Activated naive CD8-positive, alpha-beta T cell treated with anti-CD3 and anti-CD28 coated beads, Interleukin-2, amount 10 ng/mL, durations not matched to agents 7 days and 5 days (primary cell): Measurements from ENCODE around the gene SVEP1. TPM values are rescaled to one million over a fixed set of nuclear protein-coding genes. Genes with fewer than 3 reads are reported as not detected.

Experiments
- ATAC-seq: fragments of 150-1000 bp; cut with Tn5 transposase; one replicate; pipeline ENCODE4 v1.10.0; 2021; ENCODE audit warnings: low read depth, moderate library complexity
- POLR2A ChIA-PET: fragments of 350-600 bp; sonication (Branson Sonifier 250); formaldehyde crosslinking; loops from one replicate; lab custom pipeline; 2021; ENCODE audit warnings: antibody characterized with exemption; lab: Charles Lee
- DNase-seq: peaks from one replicate; pipeline ENCODE4 v3.0.0; 2021
- H3K27ac Mint-ChIP-seq: one replicate; pipeline ENCODE4 v1.8.0; 2022; ENCODE audit warnings: mild to moderate bottlenecking, mixed read lengths
- H3K27me3 Mint-ChIP-seq: one replicate; pipeline ENCODE4 v1.8.0; 2022; ENCODE audit warnings: mild to moderate bottlenecking, moderate library complexity, mixed read lengths
- H3K36me3 Mint-ChIP-seq: one replicate; pipeline ENCODE4 v1.8.0; 2021; ENCODE audit warnings: mild to moderate bottlenecking, mixed read lengths
- H3K4me1 Mint-ChIP-seq: one replicate; pipeline ENCODE4 v1.8.0; 2021; ENCODE audit warnings: mixed read lengths
- H3K4me3 Mint-ChIP-seq: one replicate; pipeline ENCODE4 v1.8.0; 2022; ENCODE audit warnings: mild to moderate bottlenecking, moderate library complexity, mixed read lengths
- H3K9me3 Mint-ChIP-seq: one replicate; pipeline ENCODE4 v1.8.0; 2021; ENCODE audit warnings: mixed read lengths
- total RNA-seq, 2 experiments: library from RNA; stranded (reverse); gene quantifications; one replicate each; pipeline ENCODE4 v1.2.3, GENCODE V29; 2021

SVEP1 gene
- total RNA-seq, 2 experiments from 2014 or later, result not detected

- H3K4me1 Mint-ChIP-seq, result no peaks in the 10 kb centered on the region
Observed at GRCh38 chr9:110476251-110476650, 103.3 kb downstream of the SVEP1 start.

GRCh38 chr9:110472111-110472510 is 107.4 kb downstream of the SVEP1 start:
- no peaks in the 10 kb centered on the region for H3K27me3 Mint-ChIP-seq
- H3K4me1 Mint-ChIP-seq, result no peaks in the 10 kb centered on the region
- no peak for ATAC-seq
- no peak overlapping the region for H3K27ac Mint-ChIP-seq
- no peak for DNase-seq
- no peaks in the 10 kb centered on the region for H3K36me3 Mint-ChIP-seq
- H3K4me3 Mint-ChIP-seq, result no peak overlapping the region
- POLR2A ChIA-PET, result no interaction called here
- no peaks in the 10 kb centered on the region for H3K9me3 Mint-ChIP-seq

More at GRCh38 chr9:110476251-110476650, 103.3 kb downstream of the SVEP1 start:
- no peak overlapping the region for H3K4me3 Mint-ChIP-seq
- POLR2A ChIA-PET, result no interaction called here
- H3K27me3 Mint-ChIP-seq, result no peaks in the 10 kb centered on the region
- H3K27ac Mint-ChIP-seq, result no peak overlapping the region
- H3K9me3 Mint-ChIP-seq, result no peaks in the 10 kb centered on the region
- no peaks in the 10 kb centered on the region for H3K36me3 Mint-ChIP-seq
- ATAC-seq (no peak), DNase-seq (no peak)

- DNase-seq (no peak), ATAC-seq (no peak)
- POLR2A ChIA-PET, result no interaction called here
- Mint-ChIP-seq H3K9me3 (no peaks in the 10 kb centered on the region), H3K27me3 (no peaks in the 10 kb centered on the region), H3K27ac (no peak overlapping the region), H3K4me1 (peaks cover 1% of the 10 kb centered on the region), H3K4me3 (no peak overlapping the region), H3K36me3 (no peaks in the 10 kb centered on the region)
Observed at GRCh38 chr9:110468950-110469349, 110.6 kb downstream of the SVEP1 start.

- H3K4me3 Mint-ChIP-seq, result no peak overlapping the region
- DNase-seq (no peak), ATAC-seq (no peak)
- peaks cover 1% of the 10 kb centered on the region for H3K4me1 Mint-ChIP-seq
- H3K36me3 Mint-ChIP-seq, result no peaks in the 10 kb centered on the region
- H3K27ac Mint-ChIP-seq, result no peak overlapping the region
- POLR2A ChIA-PET, result no interaction called here
- no peaks in the 10 kb centered on the region for H3K27me3 Mint-ChIP-seq
- H3K9me3 Mint-ChIP-seq, result no peaks in the 10 kb centered on the region
Observed at GRCh38 chr9:110465190-110465589, 114.4 kb downstream of the SVEP1 start.

- Mint-ChIP-seq H3K9me3 (no peaks in the 10 kb centered on the region), H3K27ac (no peak overlapping the region), H3K36me3 (no peaks in the 10 kb centered on the region), H3K4me1 (peaks cover 1% of the 10 kb centered on the region), H3K27me3 (no peaks in the 10 kb centered on the region), H3K4me3 (no peak overlapping the region)
- POLR2A ChIA-PET, result no interaction called here
- DNase-seq (no peak), ATAC-seq (no peak)
Observed at GRCh38 chr9:110464321-110464720, 115.2 kb downstream of the SVEP1 start.

- DNase-seq (no peak), ATAC-seq (no peak)
- Mint-ChIP-seq H3K36me3 (no peaks in the 10 kb centered on the region), H3K27ac (no peak overlapping the region), H3K27me3 (no peaks in the 10 kb centered on the region), H3K4me3 (no peak overlapping the region), H3K4me1 (peaks cover 1% of the 10 kb centered on the region), H3K9me3 (no peaks in the 10 kb centered on the region)
- POLR2A ChIA-PET, result no interaction called here
Observed at GRCh38 chr9:110463499-110463898, 116.0 kb downstream of the SVEP1 start.

- no peak overlapping the region for H3K27ac Mint-ChIP-seq
- no peak overlapping the region for H3K4me3 Mint-ChIP-seq
- H3K9me3 Mint-ChIP-seq, result no peaks in the 10 kb centered on the region
- no peak for ATAC-seq
- DNase-seq, result no peak
- POLR2A ChIA-PET, result no interaction called here
- H3K27me3 Mint-ChIP-seq, result no peaks in the 10 kb centered on the region
- no peaks in the 10 kb centered on the region for H3K4me1 Mint-ChIP-seq
- H3K36me3 Mint-ChIP-seq, result no peaks in the 10 kb centered on the region
Observed at GRCh38 chr9:110457245-110457644, 122.3 kb downstream of the SVEP1 start.

- Mint-ChIP-seq H3K9me3 (no peaks in the 10 kb centered on the region), H3K4me1 (no peaks in the 10 kb centered on the region), H3K36me3 (no peaks in the 10 kb centered on the region), H3K27ac (no peak overlapping the region), H3K4me3 (no peak overlapping the region), H3K27me3 (no peaks in the 10 kb centered on the region)
- DNase-seq, result no peak
- POLR2A ChIA-PET, result no interaction called here
- ATAC-seq, result no peak
Observed at GRCh38 chr9:110456681-110457080, 122.9 kb downstream of the SVEP1 start.

- H3K4me3 Mint-ChIP-seq, result no peak overlapping the region
- DNase-seq, result no peak
- POLR2A ChIA-PET, result no interaction called here
- no peaks in the 10 kb centered on the region for H3K27me3 Mint-ChIP-seq
- no peak for ATAC-seq
- no peaks in the 10 kb centered on the region for H3K4me1 Mint-ChIP-seq
- no peaks in the 10 kb centered on the region for H3K9me3 Mint-ChIP-seq
- no peaks in the 10 kb centered on the region for H3K36me3 Mint-ChIP-seq
- no peak overlapping the region for H3K27ac Mint-ChIP-seq
Observed at GRCh38 chr9:110455860-110456259, 123.7 kb downstream of the SVEP1 start.

- no peaks in the 10 kb centered on the region for H3K36me3 Mint-ChIP-seq
- no peak overlapping the region for H3K27ac Mint-ChIP-seq
- POLR2A ChIA-PET, result no interaction called here
- DNase-seq (no peak), ATAC-seq (no peak)
- H3K9me3 Mint-ChIP-seq, result no peaks in the 10 kb centered on the region
- no peak overlapping the region for H3K4me3 Mint-ChIP-seq
- no peaks in the 10 kb centered on the region for H3K27me3 Mint-ChIP-seq
- no peaks in the 10 kb centered on the region for H3K4me1 Mint-ChIP-seq
Observed at GRCh38 chr9:110452227-110452801, 127.2 kb downstream of the SVEP1 start.

- no peak overlapping the region for H3K4me3 Mint-ChIP-seq
- H3K9me3 Mint-ChIP-seq, result no peaks in the 10 kb centered on the region
- H3K27ac Mint-ChIP-seq, result no peak overlapping the region
- H3K27me3 Mint-ChIP-seq, result no peaks in the 10 kb centered on the region
- POLR2A ChIA-PET, result no interaction called here
- no peaks in the 10 kb centered on the region for H3K4me1 Mint-ChIP-seq
- no peak for ATAC-seq
- DNase-seq, result no peak
- H3K36me3 Mint-ChIP-seq, result no peaks in the 10 kb centered on the region
Observed at GRCh38 chr9:110451726-110452125, 127.8 kb downstream of the SVEP1 start.

GRCh38 chr9:110447476-110447875 is 132.1 kb downstream of the SVEP1 start:
- no peak for DNase-seq

GRCh38 chr9:110446171-110446570 is 133.4 kb downstream of the SVEP1 start:
- POLR2A ChIA-PET, result no interaction called here

More at GRCh38 chr9:110447476-110447875, 132.1 kb downstream of the SVEP1 start:
- Mint-ChIP-seq H3K4me3 (no peak overlapping the region), H3K4me1 (no peaks in the 10 kb centered on the region), H3K27ac (no peak overlapping the region), H3K27me3 (no peaks in the 10 kb centered on the region), H3K9me3 (peaks cover 5% of the 10 kb centered on the region), H3K36me3 (no peaks in the 10 kb centered on the region)
- ATAC-seq, result no peak
- POLR2A ChIA-PET, result no interaction called here

GRCh38 chr9:110444911-110445310 is 134.6 kb downstream of the SVEP1 start:
- no peak for DNase-seq
- no peak overlapping the region for H3K27ac Mint-ChIP-seq
- no peak for ATAC-seq
- no peaks in the 10 kb centered on the region for H3K4me1 Mint-ChIP-seq
- H3K4me3 Mint-ChIP-seq, result no peak overlapping the region
- POLR2A ChIA-PET, result no interaction called here
- H3K27me3 Mint-ChIP-seq, result no peaks in the 10 kb centered on the region
- H3K9me3 Mint-ChIP-seq, result peaks cover 5% of the 10 kb centered on the region
- H3K36me3 Mint-ChIP-seq, result no peaks in the 10 kb centered on the region

More at GRCh38 chr9:110446171-110446570, 133.4 kb downstream of the SVEP1 start:
- H3K9me3 Mint-ChIP-seq, result peaks cover 5% of the 10 kb centered on the region
- H3K4me3 Mint-ChIP-seq, result no peak overlapping the region
- H3K27ac Mint-ChIP-seq, result no peak overlapping the region
- H3K27me3 Mint-ChIP-seq, result no peaks in the 10 kb centered on the region
- ATAC-seq, result no peak
- DNase-seq, result no peak
- no peaks in the 10 kb centered on the region for H3K4me1 Mint-ChIP-seq
- H3K36me3 Mint-ChIP-seq, result no peaks in the 10 kb centered on the region

GRCh38 chr9:110443866-110444220 is 135.7 kb downstream of the SVEP1 start:
- H3K36me3 Mint-ChIP-seq, result no peaks in the 10 kb centered on the region
- H3K27ac Mint-ChIP-seq, result no peak overlapping the region
- no peak overlapping the region for H3K4me3 Mint-ChIP-seq
- peaks cover 5% of the 10 kb centered on the region for H3K9me3 Mint-ChIP-seq
- ATAC-seq (no peak), DNase-seq (no peak)
- no peaks in the 10 kb centered on the region for H3K27me3 Mint-ChIP-seq
- POLR2A ChIA-PET, result no interaction called here
- H3K4me1 Mint-ChIP-seq, result no peaks in the 10 kb centered on the region
